Measurements from ENCODE around the gene BBX. TPM values are rescaled to one million over a fixed set of nuclear protein-coding genes. Genes with fewer than 3 reads are reported as not detected.

BBX gene
- total and polyA plus RNA-seq, 2 donors from 2014 or later = 8.1 to 85.8 TPM

GRCh38 chr3:107841831-107842230 is 319.1 kb downstream of the BBX start:
- DNase-seq = no peak
- no peak for FAIRE-seq
- no peak for TF ChIP-seq CTCF (IDR thresholded peaks at IDR 0.05; ENCODE audit: borderline replicate concordance, extremely low read depth, insufficient read depth)
- Histone ChIP-seq H3K4me1 (ENCODE audit: control insufficient read depth in 2 of 3, insufficient read depth in 2 of 3, low read depth in 1 of 3, low read length in 3 of 3) (peaks cover 0 to 5% (median 0%) of the 10 kb centered on the region in 3 donors), H3K27me3 (ENCODE audit: control insufficient read depth, insufficient read depth, low read length) (no peaks in the 10 kb centered on the region), H3K9ac (ENCODE audit: low read length in 3 of 3) (no peak overlapping the region), H3K36me3 (ENCODE audit: control insufficient read depth in 2 of 3, insufficient read depth in 3 of 3, low read length in 3 of 3) (no peaks in the 10 kb centered on the region), H3K4me3 (ENCODE audit: low read length in 3 of 3) (no peak overlapping the region), H3K27ac (ENCODE audit: low read depth in 2 of 2, low read length in 2 of 2) (no peak overlapping the region), H3K9me3 (ENCODE audit: control insufficient read depth in 2 of 3, insufficient read depth in 1 of 3, low read length in 3 of 3) (no peaks in the 10 kb centered on the region)
- intact Hi-C loops (cut with DNase I) = loop anchor here (10.0 kb wide), 1 partner anchor 87 kb away; no protein-coding TSS in a partner anchor

GRCh38 chr3:107842940-107843339 is 320.2 kb downstream of the BBX start:
- TF ChIP-seq CTCF (IDR thresholded peaks at IDR 0.05; ENCODE audit: borderline replicate concordance, extremely low read depth, insufficient read depth) = no peak
- FAIRE-seq (no peak), DNase-seq (no peak)
- no peaks in the 10 kb centered on the region for H3K9me3 ChIP-seq (ENCODE audit: control insufficient read depth in 2 of 3, insufficient read depth in 1 of 3, low read length in 3 of 3)
- no peaks in the 10 kb centered on the region for H3K36me3 ChIP-seq (ENCODE audit: control insufficient read depth in 2 of 3, insufficient read depth in 3 of 3, low read length in 3 of 3)
- H3K9ac ChIP-seq (ENCODE audit: low read length in 3 of 3) = no peak overlapping the region
- H3K4me1 ChIP-seq (ENCODE audit: control insufficient read depth in 2 of 3, insufficient read depth in 2 of 3, low read depth in 1 of 3, low read length in 3 of 3) = peaks cover 0 to 5% (median 0%) of the 10 kb centered on the region in 3 donors
- H3K27me3 ChIP-seq (ENCODE audit: control insufficient read depth, insufficient read depth, low read length) = no peaks in the 10 kb centered on the region
- no peak overlapping the region for H3K27ac ChIP-seq (ENCODE audit: low read depth in 2 of 2, low read length in 2 of 2)
- intact Hi-C loops (cut with DNase I) = loop anchor here (10.0 kb wide), 1 partner anchor 88 kb away; no protein-coding TSS in a partner anchor
- H3K4me3 ChIP-seq (ENCODE audit: low read length in 3 of 3) = no peak overlapping the region

GRCh38 chr3:107845380-107846278 is 322.9 kb downstream of the BBX start:
- Histone ChIP-seq H3K4me3 (ENCODE audit: low read length in 3 of 3) (no peak overlapping the region), H3K9ac (ENCODE audit: low read length in 3 of 3) (no peak overlapping the region), H3K9me3 (ENCODE audit: control insufficient read depth in 2 of 3, insufficient read depth in 1 of 3, low read length in 3 of 3) (no peaks in the 10 kb centered on the region), H3K27me3 (ENCODE audit: control insufficient read depth, insufficient read depth, low read length) (no peaks in the 10 kb centered on the region), H3K36me3 (ENCODE audit: control insufficient read depth in 2 of 3, insufficient read depth in 3 of 3, low read length in 3 of 3) (no peaks in the 10 kb centered on the region), H3K27ac (ENCODE audit: low read depth in 2 of 2, low read length in 2 of 2) (peak overlapping the region in 1 of 2 donors; percentile 26), H3K4me1 (ENCODE audit: control insufficient read depth in 2 of 3, insufficient read depth in 2 of 3, low read depth in 1 of 3, low read length in 3 of 3) (peaks cover 0 to 5% (median 0%) of the 10 kb centered on the region in 3 donors)
- no peak for TF ChIP-seq CTCF (IDR thresholded peaks at IDR 0.05; ENCODE audit: borderline replicate concordance, extremely low read depth, insufficient read depth)
- DNase-seq = peak in 1 of 5 donors; percentile 42
- no peak for FAIRE-seq
- intact Hi-C loops (cut with DNase I) = loop anchor here (10.0 kb wide), 1 partner anchor 91 kb away; no protein-coding TSS in a partner anchor

All from kidney (tissue), 14 donors.